Small intestine (tissue), 7 donors: ENCODE measurements around the gene ST14. TPM values are rescaled to one million over a fixed set of nuclear protein-coding genes. Genes with fewer than 3 reads are reported as not detected.

Source experiments
- DNase-seq, 2 donors: peaks; one replicate each; pipeline versions ENCODE4 v3.0.0 to v3.0.0-alpha.2; 2013
- FAIRE-seq: peaks from 2 replicates; lab custom pipeline; 2012; peaks lifted over from hg19 to GRCh38; lab: Jason Lieb, UNC
- H3K27ac ChIP-seq, 3 donors: one replicate each; pipeline ENCODE4 v1.5.1; 2013; ENCODE audit warnings: low read length in 2 of 3, mild to moderate bottlenecking in 2 of 3, control low read depth in 1 of 3, inconsistent platforms in 1 of 3, low read depth in 1 of 3, moderate library complexity in 1 of 3
- H3K27me3 ChIP-seq, 3 donors: one replicate each; pipeline ENCODE4 v1.6.1; 2013; ENCODE audit warnings: low read length in 3 of 3, inconsistent platforms in 1 of 3; ENCODE audit not compliant: control insufficient read depth in 3 of 3, insufficient read depth in 3 of 3
- H3K36me3 ChIP-seq, 3 donors: one replicate each; pipeline ENCODE4 v1.6.1; 2013; ENCODE audit warnings: low read length in 3 of 3, inconsistent platforms in 1 of 3, low read depth in 1 of 3, mild to moderate bottlenecking in 1 of 3, moderate library complexity in 1 of 3; ENCODE audit not compliant: control insufficient read depth in 3 of 3, insufficient read depth in 2 of 3
- H3K4me1 ChIP-seq, 3 donors: one replicate each; pipeline ENCODE4 v1.6.1; 2013; ENCODE audit warnings: low read length in 2 of 3, inconsistent platforms in 1 of 3, low read depth in 1 of 3, mild to moderate bottlenecking in 1 of 3, moderate library complexity in 1 of 3; ENCODE audit not compliant: control insufficient read depth in 3 of 3, insufficient read depth in 2 of 3
- H3K4me3 ChIP-seq, 3 donors: one replicate each; pipeline ENCODE4 v1.5.1; 2013; ENCODE audit warnings: low read length in 3 of 3, control low read depth in 1 of 3, inconsistent platforms in 1 of 3, low read depth in 1 of 3, mild to moderate bottlenecking in 1 of 3, moderate library complexity in 1 of 3
- H3K9me3 ChIP-seq, 2 donors: one replicate each; pipeline ENCODE4 v1.6.1; 2013; ENCODE audit warnings: low read depth in 1 of 2, low read length in 1 of 2; ENCODE audit not compliant: control insufficient read depth in 2 of 2, insufficient read depth in 1 of 2
- whole genome bisulfite sequencing, 3 donors: extraction: QIAGEN DNeasy Blood & Tissue Kit; methylation state at CpG; one replicate each; pipeline ENCODE4 v1.1.7; 2013; 5-methylcytosine and 5-hydroxymethylcytosine counted together
- polyA plus RNA-seq, 4 donors: library from polyadenylated mRNA; stranded (reverse) in 3 of 4; unstranded in 1 of 4; fragments of 200-250 nt in 3 of 4; fragments of 120-200 nt in 1 of 4; gene quantifications; one replicate each; pipeline versions ENCODE4 v1.2.1 to v1.2.3, GENCODE V29; 2013
- donor health status: healthy with polysubstance abuse.
- donor health status: control.
- donor health status: control.
- donor health status: Bipolar disorder and iron deficiency.
- donor health status: healthy.

Gene ST14
- polyA plus RNA-seq, 4 donors = 97.8 to 259 (median 143) TPM

- H3K27ac ChIP-seq = no peak overlapping the region
- FAIRE-seq (no peak), DNase-seq (no peak)
- no peak overlapping the region for H3K4me3 ChIP-seq
- H3K36me3 ChIP-seq = peaks cover 2 to 93% (median 36%) of the 10 kb centered on the region in 3 donors
- whole genome bisulfite sequencing, 3 donors = 89 to 91% (median 89%) methylated on average over 24 to 27 of the region's 27 CpGs
- H3K4me1 ChIP-seq = peaks cover 0 to 4% (median 0%) of the 10 kb centered on the region in 3 donors
- peaks cover 0 to 29% of the 10 kb centered on the region in 2 donors for H3K9me3 ChIP-seq
- H3K27me3 ChIP-seq = no peaks in the 10 kb centered on the region
Measured at GRCh38 chr11:130197386-130198035, 37.9 kb downstream of the ST14 start.

GRCh38 chr11:130198292-130198691 lies 38.7 kb downstream of the ST14 start:
- peaks cover 0 to 2% (median 0%) of the 10 kb centered on the region in 3 donors for H3K4me1 ChIP-seq
- H3K27ac ChIP-seq = no peak overlapping the region
- H3K4me3 ChIP-seq = no peak overlapping the region
- peaks cover 0 to 31% of the 10 kb centered on the region in 2 donors for H3K9me3 ChIP-seq
- 82 to 87% (median 85%) methylated on average over 22 of the region's 22 CpGs for WGBS, 3 donors
- H3K27me3 ChIP-seq = no peaks in the 10 kb centered on the region
- peaks cover 3 to 97% (median 33%) of the 10 kb centered on the region in 3 donors for H3K36me3 ChIP-seq
- FAIRE-seq = no peak
- no peak for DNase-seq

GRCh38 chr11:130198964-130199363 lies 39.4 kb downstream of the ST14 start:
- Histone ChIP-seq H3K27ac (no peak overlapping the region), H3K36me3 (peaks cover 5 to 98% (median 32%) of the 10 kb centered on the region in 3 donors), H3K4me1 (peaks cover 0 to 2% (median 0%) of the 10 kb centered on the region in 3 donors), H3K9me3 (peaks cover 0 to 27% of the 10 kb centered on the region in 2 donors), H3K27me3 (no peaks in the 10 kb centered on the region), H3K4me3 (no peak overlapping the region)
- DNase-seq = no peak
- FAIRE-seq = no peak
- WGBS, 3 donors = 86 to 91% (median 91%) methylated on average over 15 of the region's 15 CpGs

GRCh38 chr11:130199792-130200191 lies 40.2 kb downstream of the ST14 start:
- H3K36me3 ChIP-seq = peaks cover 7 to 98% (median 26%) of the 10 kb centered on the region in 3 donors
- FAIRE-seq (no peak), DNase-seq (no peak)
- peaks cover 0 to 2% (median 0%) of the 10 kb centered on the region in 3 donors for H3K4me1 ChIP-seq
- H3K9me3 ChIP-seq = peaks cover 0 to 23% of the 10 kb centered on the region in 2 donors
- H3K4me3 ChIP-seq = no peak overlapping the region
- 93% methylated on average over 12 of the region's 12 CpGs for WGBS, 3 donors
- H3K27ac ChIP-seq = no peak overlapping the region
- no peaks in the 10 kb centered on the region for H3K27me3 ChIP-seq

- H3K27me3 ChIP-seq = no peaks in the 10 kb centered on the region
- no peak overlapping the region for H3K27ac ChIP-seq
- H3K9me3 ChIP-seq = peaks cover 0 to 23% of the 10 kb centered on the region in 2 donors
- H3K4me1 ChIP-seq = no peaks in the 10 kb centered on the region
- 85 to 97% (median 92%) methylated on average over 7 of the region's 7 CpGs for WGBS, 3 donors
- H3K36me3 ChIP-seq = peaks cover 9 to 99% (median 23%) of the 10 kb centered on the region in 3 donors
- no peak overlapping the region for H3K4me3 ChIP-seq
- DNase-seq (no peak), FAIRE-seq (no peak)
Measured at GRCh38 chr11:130201026-130201425, 41.4 kb downstream of the ST14 start.

- no peaks in the 10 kb centered on the region for H3K4me1 ChIP-seq
- no peak overlapping the region for H3K4me3 ChIP-seq
- H3K9me3 ChIP-seq = peaks cover 0 to 23% of the 10 kb centered on the region in 2 donors
- no peaks in the 10 kb centered on the region for H3K27me3 ChIP-seq
- FAIRE-seq (no peak), DNase-seq (no peak)
- H3K27ac ChIP-seq = no peak overlapping the region
- 71 to 82% (median 81%) methylated on average over 12 of the region's 12 CpGs for WGBS, 3 donors
- H3K36me3 ChIP-seq = peaks cover 9 to 96% (median 21%) of the 10 kb centered on the region in 3 donors
Measured at GRCh38 chr11:130202009-130202817, 42.6 kb downstream of the ST14 start.

- Histone ChIP-seq H3K27ac (no peak overlapping the region), H3K36me3 (peaks cover 9 to 95% (median 15%) of the 10 kb centered on the region in 3 donors), H3K4me1 (no peaks in the 10 kb centered on the region), H3K9me3 (peaks cover 0 to 23% of the 10 kb centered on the region in 2 donors), H3K4me3 (no peak overlapping the region), H3K27me3 (no peaks in the 10 kb centered on the region)
- WGBS, 3 donors = 83 to 88% (median 86%) methylated on average over 25 of the region's 25 CpGs
- DNase-seq (no peak), FAIRE-seq (no peak)
Measured at GRCh38 chr11:130202818-130203689, 43.5 kb downstream of the ST14 start.
